Kidney (tissue), 14 donors: ENCODE results near the gene P2RY2. TPM values are rescaled to one million over a fixed set of nuclear protein-coding genes. Genes with fewer than 3 reads are reported as not detected.

Experiments
- DNase-seq, 5 donors: peaks; one replicate each; pipeline ENCODE4 v3.0.0-alpha.2; 2013 to 2020
- FAIRE-seq: peaks from 2 replicates; lab custom pipeline; 2012; peaks lifted over from hg19 to GRCh38; lab: Jason Lieb, UNC
- H3K27ac ChIP-seq, 2 donors: one replicate each; pipeline ENCODE4 v1.7.0; 2013; ENCODE audit warnings: low read depth in 2 of 2, low read length in 2 of 2, inconsistent platforms in 1 of 2
- H3K27me3 ChIP-seq: one replicate; pipeline ENCODE4 v1.7.1; 2013; ENCODE audit warnings: low read length, inconsistent platforms; ENCODE audit not compliant: control insufficient read depth, insufficient read depth
- H3K36me3 ChIP-seq, 3 donors: one replicate each; pipeline versions ENCODE4 v1.7.0 to v1.7.1; 2013; ENCODE audit warnings: low read length in 3 of 3, control low read depth in 1 of 3, inconsistent platforms in 1 of 3; ENCODE audit not compliant: insufficient read depth in 3 of 3, control insufficient read depth in 2 of 3
- H3K4me1 ChIP-seq, 3 donors: one replicate each; pipeline versions ENCODE4 v1.7.0 to v1.7.1; 2013; ENCODE audit warnings: low read length in 3 of 3, inconsistent platforms in 1 of 3, low read depth in 1 of 3; ENCODE audit not compliant: control insufficient read depth in 2 of 3, insufficient read depth in 2 of 3
- H3K4me3 ChIP-seq, 3 donors: one replicate each; pipeline versions ENCODE4 v1.7.0 to v1.8.1; 2013; ENCODE audit warnings: low read length in 3 of 3, control low read depth in 1 of 3, inconsistent platforms in 1 of 3
- H3K9ac ChIP-seq, 3 donors: one replicate each; pipeline versions ENCODE4 v1.7.0 to v1.7.1; 2013; ENCODE audit warnings: low read length in 3 of 3, control low read depth in 1 of 3, inconsistent platforms in 1 of 3
- H3K9me3 ChIP-seq, 3 donors: one replicate each; pipeline versions ENCODE4 v1.7.0 to v1.7.1; 2013; ENCODE audit warnings: low read length in 3 of 3, control low read depth in 1 of 3, inconsistent platforms in 1 of 3; ENCODE audit not compliant: control insufficient read depth in 2 of 3, insufficient read depth in 1 of 3
- CTCF ChIP-seq: IDR thresholded peaks from 3 replicates; pipeline ENCODE4 v1.5.1; 2012; ENCODE audit warnings: mild to moderate bottlenecking, moderate library complexity, borderline replicate concordance; ENCODE audit not compliant: insufficient read depth; ENCODE audit errors: extremely low read depth
- intact Hi-C: fragments of 100-400 bp; cut with DNase I; formaldehyde crosslinking; loops from one replicate; pipeline ENCODE4 v1.11.1; 2022
- polyA plus RNA-seq: library from polyadenylated mRNA; stranded (reverse); fragments of 350-450 nt; fragmentation: Illumina TruSeq; extraction: RNeasy Lipid Tissue Mini Kit (QIAGEN cat#74804); gene quantifications from one replicate; pipeline ENCODE4 v1.2.3, GENCODE V29; 2014; ENCODE audit warnings: low read depth, low replicate concordance; ENCODE audit not compliant: insufficient read depth
- total RNA-seq: library from RNA; stranded (reverse); fragmentation: NEBNext Ultra II Directional; extraction: Animal tissue kit (Norgen Biotek cat#: 25700); gene quantifications from one replicate; pipeline ENCODE4 v1.2.1, GENCODE V29; 2021
- donor health status: control.
- donor health status: control.
- donor health status: control.
- donor health status: control.
- donor health status: control.
- donor health status: DM: yes; HTN: yes; CAD: no.
- donor health status: Normal renal cell carcinoma (clear cell type).

The P2RY2 gene
- total and polyA plus RNA-seq, 2 donors from 2014 or later: 1.3 to 9.7 TPM

- Histone ChIP-seq H3K9me3 (no peaks in the 10 kb centered on the region), H3K27ac (no peak overlapping the region), H3K9ac (no peak overlapping the region), H3K27me3 (no peaks in the 10 kb centered on the region), H3K4me1 (peaks cover 0 to 7% (median 0%) of the 10 kb centered on the region in 3 donors), H3K36me3 (no peaks in the 10 kb centered on the region), H3K4me3 (no peak overlapping the region)
- TF ChIP-seq CTCF: no peak
- intact Hi-C loops: no loop called here
- FAIRE-seq: no peak
- peak in 2 of 5 donors; percentile 46 to 78 for DNase-seq
These were observed 22.2 kb downstream of the P2RY2 start for GRCh38 chr11:73240190-73240781.

GRCh38 chr11:73241300-73241699 lies 23.2 kb downstream of the P2RY2 start:
- TF ChIP-seq CTCF: no peak
- intact Hi-C loops: no loop called here
- Histone ChIP-seq H3K36me3 (no peaks in the 10 kb centered on the region), H3K27ac (no peak overlapping the region), H3K9ac (no peak overlapping the region), H3K27me3 (no peaks in the 10 kb centered on the region), H3K4me3 (no peak overlapping the region), H3K9me3 (no peaks in the 10 kb centered on the region), H3K4me1 (peaks cover 0 to 7% (median 0%) of the 10 kb centered on the region in 3 donors)
- FAIRE-seq: no peak
- peak in 1 of 5 donors; percentile 20 for DNase-seq

- intact Hi-C loops: no loop called here
- Histone ChIP-seq H3K4me1 (peaks cover 0 to 7% (median 0%) of the 10 kb centered on the region in 3 donors), H3K9ac (peak overlapping the region in 1 of 3 donors; percentile 20), H3K27me3 (no peaks in the 10 kb centered on the region), H3K36me3 (no peaks in the 10 kb centered on the region), H3K9me3 (no peaks in the 10 kb centered on the region), H3K4me3 (peak overlapping the region; percentile 12 to 56 (median 49)), H3K27ac (no peak overlapping the region)
- FAIRE-seq (no peak), DNase-seq (peak; percentile 87 to 93 (median 90))
- TF ChIP-seq CTCF: peak; percentile 94
These were observed 24.4 kb downstream of the P2RY2 start for GRCh38 chr11:73242251-73243092.
